ENCODE data around the gene CROCC2. TPM values are rescaled to one million over a fixed set of nuclear protein-coding genes. Genes with fewer than 3 reads are reported as not detected.
A peak's percentile ranks its signal among the peaks of the same experiment; 100 is the strongest.

CROCC2 gene
- total RNA-seq, 1 donor from 2014 or later, result not detected

DNA sequence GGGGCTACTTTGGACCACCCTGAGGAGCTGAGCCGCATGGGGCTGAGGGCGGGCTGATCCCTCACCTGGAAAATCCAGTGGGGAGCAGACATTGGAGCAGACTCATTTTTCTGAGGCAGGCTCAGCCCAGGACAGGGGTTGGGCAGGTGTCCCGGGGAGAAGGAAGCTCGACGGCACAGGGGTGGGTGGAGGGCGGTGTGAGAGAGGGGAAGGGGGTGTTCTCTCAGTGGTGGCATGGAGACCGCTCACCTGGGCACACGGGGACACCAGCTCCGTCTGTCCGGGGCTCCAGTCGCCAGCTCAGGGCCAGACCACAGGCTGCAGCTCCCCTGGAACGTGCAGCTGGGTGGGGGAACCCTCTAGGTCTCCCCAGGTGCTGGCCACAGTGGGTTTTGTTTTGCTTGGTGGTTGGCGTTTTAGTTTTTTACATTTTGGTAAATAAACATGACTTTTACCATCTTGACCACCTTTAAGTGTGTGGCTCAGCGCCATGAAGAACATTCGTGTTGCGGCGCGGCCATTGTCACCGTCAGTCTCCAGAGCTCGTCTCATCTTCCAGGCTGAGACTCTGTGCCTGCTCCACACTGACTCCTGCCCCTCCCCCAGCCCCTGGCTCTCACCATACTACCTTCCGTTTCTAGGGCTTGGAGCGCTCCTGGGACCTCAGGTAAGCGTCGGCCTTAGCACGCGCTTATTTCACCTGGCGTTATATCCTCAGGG is 5.8 kb upstream of the CROCC2 start:
- no peak for DNase-seq (ENCODE audit: low read depth, low spot score)
- TF ChIP-seq, protein P1, sequence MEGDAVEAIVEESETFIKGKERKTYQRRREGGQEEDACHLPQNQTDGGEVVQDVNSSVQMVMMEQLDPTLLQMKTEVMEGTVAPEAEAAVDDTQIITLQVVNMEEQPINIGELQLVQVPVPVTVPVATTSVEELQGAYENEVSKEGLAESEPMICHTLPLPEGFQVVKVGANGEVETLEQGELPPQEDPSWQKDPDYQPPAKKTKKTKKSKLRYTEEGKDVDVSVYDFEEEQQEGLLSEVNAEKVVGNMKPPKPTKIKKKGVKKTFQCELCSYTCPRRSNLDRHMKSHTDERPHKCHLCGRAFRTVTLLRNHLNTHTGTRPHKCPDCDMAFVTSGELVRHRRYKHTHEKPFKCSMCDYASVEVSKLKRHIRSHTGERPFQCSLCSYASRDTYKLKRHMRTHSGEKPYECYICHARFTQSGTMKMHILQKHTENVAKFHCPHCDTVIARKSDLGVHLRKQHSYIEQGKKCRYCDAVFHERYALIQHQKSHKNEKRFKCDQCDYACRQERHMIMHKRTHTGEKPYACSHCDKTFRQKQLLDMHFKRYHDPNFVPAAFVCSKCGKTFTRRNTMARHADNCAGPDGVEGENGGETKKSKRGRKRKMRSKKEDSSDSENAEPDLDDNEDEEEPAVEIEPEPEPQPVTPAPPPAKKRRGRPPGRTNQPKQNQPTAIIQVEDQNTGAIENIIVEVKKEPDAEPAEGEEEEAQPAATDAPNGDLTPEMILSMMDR (conservative IDR thresholded peaks at IDR 0.05), result no peak
- Mint-ChIP-seq H3K9me3 (no peaks in the 10 kb centered on the region), H3K4me3 (no peak overlapping the region), H3K27ac (ENCODE audit: unreplicated experiment) (no peak overlapping the region), H3K4me1 (no peaks in the 10 kb centered on the region), H3K27me3 (ENCODE audit: low read depth) (no peaks in the 10 kb centered on the region), H3K36me3 (ENCODE audit: low read depth) (no peaks in the 10 kb centered on the region)

DNA sequence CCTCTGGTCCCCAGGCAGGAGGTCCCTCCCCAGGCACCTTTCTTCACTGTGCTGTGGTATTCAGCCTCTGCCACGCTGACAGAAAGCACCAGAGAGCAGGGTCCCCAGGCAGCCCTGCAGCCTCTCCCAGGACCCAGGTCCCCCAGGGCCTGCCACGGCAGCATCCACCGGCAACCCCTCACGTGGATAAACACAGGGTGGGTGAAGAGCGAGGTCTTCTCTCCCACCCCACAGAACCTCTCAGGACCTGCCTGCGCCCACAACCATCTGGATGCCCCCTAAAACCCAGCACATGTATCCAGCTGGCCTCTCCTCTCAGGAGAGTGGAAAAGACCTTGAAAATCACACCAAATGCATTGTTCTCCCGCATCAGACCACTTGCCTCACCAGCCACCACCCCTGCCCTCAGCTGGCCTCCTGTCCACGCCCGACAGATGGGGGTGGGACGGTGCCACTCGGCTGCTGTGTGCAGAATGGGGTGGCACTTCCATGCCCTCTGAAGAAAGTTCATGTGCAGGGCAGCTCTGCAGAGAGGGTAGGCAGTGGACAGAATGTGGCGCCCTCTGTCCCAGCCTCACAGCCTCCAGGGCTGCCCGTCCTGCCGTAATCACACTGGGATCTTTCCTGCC is 4.0 kb upstream of the CROCC2 start:
- DNase-seq (ENCODE audit: low read depth, low spot score), result no peak
- H3K4me3 Mint-ChIP-seq, result no peak overlapping the region
- peaks cover 1% of the 10 kb centered on the region for H3K27me3 Mint-ChIP-seq (ENCODE audit: low read depth)
- H3K9me3 Mint-ChIP-seq, result no peaks in the 10 kb centered on the region
- no peaks in the 10 kb centered on the region for H3K36me3 Mint-ChIP-seq (ENCODE audit: low read depth)
- TF ChIP-seq, protein P1 (conservative IDR thresholded peaks at IDR 0.05), result no peak
- peak overlapping the region; percentile 50 for H3K27ac Mint-ChIP-seq (ENCODE audit: unreplicated experiment)
- no peaks in the 10 kb centered on the region for H3K4me1 Mint-ChIP-seq

DNA sequence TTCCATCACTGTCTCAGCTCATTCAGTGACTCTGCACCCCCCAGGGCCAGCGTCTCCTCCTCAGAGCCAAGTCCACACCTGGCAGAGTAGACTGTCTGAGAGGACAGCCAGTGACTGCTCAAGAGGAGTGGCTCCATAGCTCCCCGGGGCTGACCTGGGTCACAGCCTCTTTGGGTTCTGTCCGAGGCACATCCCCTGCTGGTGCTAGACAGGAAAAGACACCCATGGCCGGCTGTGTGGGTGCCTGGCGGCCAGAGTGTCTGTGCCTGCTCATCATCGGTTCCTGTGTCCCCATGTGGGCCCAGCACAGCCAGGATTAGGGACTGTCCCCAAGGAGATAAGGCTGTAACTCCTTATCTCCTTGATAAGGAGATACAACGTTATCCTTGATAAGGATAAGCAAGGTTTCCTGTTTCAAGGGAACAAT is 3.5 kb upstream of the CROCC2 start:
- no peak for DNase-seq (ENCODE audit: low read depth, low spot score)
- Mint-ChIP-seq H3K36me3 (ENCODE audit: low read depth) (no peaks in the 10 kb centered on the region), H3K4me1 (no peaks in the 10 kb centered on the region), H3K9me3 (no peaks in the 10 kb centered on the region), H3K27me3 (ENCODE audit: low read depth) (peaks cover 5% of the 10 kb centered on the region), H3K4me3 (no peak overlapping the region), H3K27ac (ENCODE audit: unreplicated experiment) (peak overlapping the region; percentile 27)
- TF ChIP-seq, protein P1 (conservative IDR thresholded peaks at IDR 0.05), result no peak

DNA sequence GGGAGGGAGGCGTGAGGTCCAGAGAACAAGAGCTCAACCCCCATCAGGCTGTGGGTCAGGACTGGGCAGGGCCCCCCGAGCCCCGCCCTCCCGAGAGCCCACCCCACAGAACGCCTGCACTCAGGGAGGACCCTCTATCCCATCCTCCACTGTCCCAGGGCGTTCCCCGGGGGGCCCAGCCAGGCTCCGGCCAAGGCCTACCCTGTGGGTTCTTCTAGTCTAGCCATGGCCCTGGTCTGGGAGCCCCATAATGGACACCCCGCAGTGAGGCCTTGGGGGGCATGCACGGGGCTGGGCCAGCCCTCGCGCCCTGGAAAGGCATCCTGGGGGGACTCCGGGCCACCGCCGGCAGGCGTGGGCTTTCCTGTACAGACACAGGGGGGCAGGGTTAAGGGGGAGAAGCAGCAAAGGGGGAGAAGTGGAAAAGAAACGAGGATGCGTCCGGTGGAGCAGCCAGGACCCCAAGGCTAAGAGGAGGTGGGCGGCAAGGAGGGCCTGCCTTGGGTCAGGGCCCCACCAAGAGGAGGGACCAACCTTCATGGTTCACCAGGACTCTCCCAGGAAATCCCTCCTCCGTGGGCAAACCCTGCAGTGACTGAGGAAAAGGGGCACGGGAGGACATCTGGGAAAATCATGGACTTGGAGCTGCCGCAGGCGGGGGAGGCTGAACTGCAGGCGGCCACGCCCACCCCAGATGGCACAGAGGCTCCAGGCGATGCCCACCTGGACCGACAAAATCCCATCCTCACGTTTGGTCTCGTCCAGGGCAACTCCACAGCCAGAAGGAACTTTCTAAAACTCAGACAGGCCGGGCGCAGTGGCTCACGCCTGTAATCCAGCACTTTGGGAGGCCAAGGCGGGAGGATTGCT is 2.7 kb upstream of the CROCC2 start:
- Mint-ChIP-seq H3K36me3 (ENCODE audit: low read depth) (no peaks in the 10 kb centered on the region), H3K9me3 (no peaks in the 10 kb centered on the region), H3K4me1 (no peaks in the 10 kb centered on the region), H3K27me3 (ENCODE audit: low read depth) (peaks cover 5% of the 10 kb centered on the region), H3K4me3 (no peak overlapping the region), H3K27ac (ENCODE audit: unreplicated experiment) (no peak overlapping the region)
- TF ChIP-seq, protein P1 (conservative IDR thresholded peaks at IDR 0.05), result no peak
- DNase-seq (ENCODE audit: low read depth, low spot score), result no peak

All from neural crest cell (in vitro differentiated cells).